ENCODE results near the gene SPINK14.

The SPINK14 gene

DNA sequence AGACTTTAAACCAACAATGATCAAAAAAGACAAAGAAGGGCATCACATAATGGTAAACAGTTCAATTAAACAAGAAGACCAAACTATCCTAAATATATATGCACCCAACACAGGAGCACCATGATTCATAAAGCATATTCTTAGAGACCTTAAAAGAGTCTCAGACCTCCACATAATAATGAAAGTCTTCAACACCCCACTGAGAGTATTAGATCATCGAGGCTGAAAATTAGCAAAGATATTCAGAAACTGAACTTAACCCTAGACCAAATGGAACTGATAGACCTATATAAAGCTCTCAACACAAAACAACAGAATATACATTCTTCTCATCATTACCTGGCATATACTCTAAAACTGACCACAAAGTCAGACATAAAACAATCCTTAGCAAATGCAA is 11.7 kb upstream of the SPINK14 start:
- Histone ChIP-seq H3K27me3 (ENCODE audit: insufficient read depth, low read depth, severe bottlenecking) (no peaks in the 10 kb centered on the region), H3K27ac (no peak overlapping the region), H3K9me3 (ENCODE audit: severe bottlenecking) (no peaks in the 10 kb centered on the region), H3K4me3 (ENCODE audit: low read depth, low read length) (no peak overlapping the region), H3K36me3 (no peaks in the 10 kb centered on the region)
- TF ChIP-seq, protein P1, sequence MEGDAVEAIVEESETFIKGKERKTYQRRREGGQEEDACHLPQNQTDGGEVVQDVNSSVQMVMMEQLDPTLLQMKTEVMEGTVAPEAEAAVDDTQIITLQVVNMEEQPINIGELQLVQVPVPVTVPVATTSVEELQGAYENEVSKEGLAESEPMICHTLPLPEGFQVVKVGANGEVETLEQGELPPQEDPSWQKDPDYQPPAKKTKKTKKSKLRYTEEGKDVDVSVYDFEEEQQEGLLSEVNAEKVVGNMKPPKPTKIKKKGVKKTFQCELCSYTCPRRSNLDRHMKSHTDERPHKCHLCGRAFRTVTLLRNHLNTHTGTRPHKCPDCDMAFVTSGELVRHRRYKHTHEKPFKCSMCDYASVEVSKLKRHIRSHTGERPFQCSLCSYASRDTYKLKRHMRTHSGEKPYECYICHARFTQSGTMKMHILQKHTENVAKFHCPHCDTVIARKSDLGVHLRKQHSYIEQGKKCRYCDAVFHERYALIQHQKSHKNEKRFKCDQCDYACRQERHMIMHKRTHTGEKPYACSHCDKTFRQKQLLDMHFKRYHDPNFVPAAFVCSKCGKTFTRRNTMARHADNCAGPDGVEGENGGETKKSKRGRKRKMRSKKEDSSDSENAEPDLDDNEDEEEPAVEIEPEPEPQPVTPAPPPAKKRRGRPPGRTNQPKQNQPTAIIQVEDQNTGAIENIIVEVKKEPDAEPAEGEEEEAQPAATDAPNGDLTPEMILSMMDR (IDR thresholded peaks at IDR 0.05; ENCODE audit: low read depth, low read length), result no peak
- no peak for DNase-seq

DNA sequence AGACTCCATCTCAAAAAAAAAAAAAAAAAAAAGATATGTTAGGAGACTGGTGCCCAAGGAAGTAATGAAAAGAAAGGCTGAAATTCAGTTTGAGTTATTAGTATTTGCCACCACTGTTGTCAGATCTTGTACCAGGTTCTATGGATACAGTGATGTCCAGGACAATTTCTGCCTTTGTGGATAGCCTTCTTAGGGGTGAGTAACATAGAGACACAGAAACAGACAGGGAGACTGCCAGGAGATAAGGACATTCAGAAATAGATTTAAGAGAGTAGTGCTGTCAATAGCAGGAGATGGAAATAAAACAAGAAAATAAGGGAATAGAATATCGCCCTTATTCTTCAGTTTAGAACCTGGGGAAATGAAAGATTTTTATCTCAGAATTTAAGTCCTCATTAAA is 6.3 kb upstream of the SPINK14 start:
- no peak for DNase-seq
- Histone ChIP-seq H3K36me3 (no peaks in the 10 kb centered on the region), H3K27ac (no peak overlapping the region), H3K27me3 (ENCODE audit: insufficient read depth, low read depth, severe bottlenecking) (no peaks in the 10 kb centered on the region), H3K4me3 (ENCODE audit: low read depth, low read length) (no peak overlapping the region), H3K9me3 (ENCODE audit: severe bottlenecking) (no peaks in the 10 kb centered on the region)
- TF ChIP-seq, protein P1 (IDR thresholded peaks at IDR 0.05; ENCODE audit: low read depth, low read length), result no peak

DNA sequence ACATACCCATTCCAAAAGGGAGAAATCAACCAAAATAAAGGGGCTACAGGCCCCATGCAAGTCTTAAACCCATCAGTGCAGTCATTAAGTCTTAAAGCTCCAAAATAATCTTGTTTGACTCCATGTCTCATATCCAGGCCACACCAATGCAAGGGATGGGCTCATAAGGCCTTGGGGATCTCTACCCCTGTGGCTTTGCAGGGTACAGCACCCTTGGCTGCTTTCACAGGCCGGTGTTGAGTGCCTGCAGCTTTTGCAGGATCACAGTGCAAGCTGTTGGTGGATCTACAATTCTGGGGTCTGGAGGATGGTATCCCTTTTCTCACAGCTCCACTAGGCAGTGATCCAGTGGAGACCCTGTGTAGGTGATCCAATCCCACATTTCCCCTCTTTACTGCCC is 5.0 kb upstream of the SPINK14 start:
- Histone ChIP-seq H3K9me3 (ENCODE audit: severe bottlenecking) (no peaks in the 10 kb centered on the region), H3K36me3 (no peaks in the 10 kb centered on the region), H3K4me3 (ENCODE audit: low read depth, low read length) (no peak overlapping the region), H3K27ac (no peak overlapping the region), H3K27me3 (ENCODE audit: insufficient read depth, low read depth, severe bottlenecking) (no peaks in the 10 kb centered on the region)
- no peak for DNase-seq
- TF ChIP-seq, protein P1 (IDR thresholded peaks at IDR 0.05; ENCODE audit: low read depth, low read length), result no peak

DNA sequence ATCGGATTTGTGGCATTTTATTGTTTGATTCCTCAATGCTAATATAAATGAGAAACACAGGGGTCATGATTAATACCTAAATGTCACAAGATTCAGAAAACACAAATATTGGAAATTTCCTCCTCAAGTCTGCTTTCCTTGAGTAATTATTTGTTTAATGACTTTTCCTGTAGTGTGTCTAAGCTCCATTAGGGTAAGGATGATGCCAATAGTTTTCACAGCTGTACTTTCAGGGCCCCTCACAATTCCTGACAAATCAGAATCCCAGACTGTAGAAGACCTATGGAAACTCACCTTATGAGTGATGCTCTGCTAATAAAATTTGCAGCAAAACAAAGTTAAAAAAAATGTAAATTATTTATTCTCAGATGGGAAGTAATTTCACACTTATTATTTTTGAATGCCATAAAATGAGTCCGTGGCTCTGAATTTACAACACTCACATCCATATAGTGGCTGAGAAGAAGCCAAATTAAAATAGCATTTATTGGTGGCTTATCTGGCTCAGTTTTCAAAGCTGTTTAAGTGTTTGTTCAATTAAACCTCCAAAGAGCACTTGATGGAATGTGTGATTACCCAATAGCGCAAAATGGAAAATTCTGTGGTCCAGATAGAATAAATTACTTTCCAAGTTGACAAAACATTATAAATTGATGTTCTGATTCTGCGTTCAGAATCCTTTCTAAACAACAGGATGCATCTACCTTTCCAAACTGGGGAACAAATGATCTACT is 1.6 kb upstream of the SPINK14 start:
- Histone ChIP-seq H3K36me3 (no peaks in the 10 kb centered on the region), H3K4me3 (ENCODE audit: low read depth, low read length) (no peak overlapping the region), H3K27ac (no peak overlapping the region), H3K9me3 (ENCODE audit: severe bottlenecking) (no peaks in the 10 kb centered on the region), H3K27me3 (ENCODE audit: insufficient read depth, low read depth, severe bottlenecking) (no peaks in the 10 kb centered on the region)
- TF ChIP-seq, protein P1 (IDR thresholded peaks at IDR 0.05; ENCODE audit: low read depth, low read length), result no peak
- no peak for DNase-seq

DNA sequence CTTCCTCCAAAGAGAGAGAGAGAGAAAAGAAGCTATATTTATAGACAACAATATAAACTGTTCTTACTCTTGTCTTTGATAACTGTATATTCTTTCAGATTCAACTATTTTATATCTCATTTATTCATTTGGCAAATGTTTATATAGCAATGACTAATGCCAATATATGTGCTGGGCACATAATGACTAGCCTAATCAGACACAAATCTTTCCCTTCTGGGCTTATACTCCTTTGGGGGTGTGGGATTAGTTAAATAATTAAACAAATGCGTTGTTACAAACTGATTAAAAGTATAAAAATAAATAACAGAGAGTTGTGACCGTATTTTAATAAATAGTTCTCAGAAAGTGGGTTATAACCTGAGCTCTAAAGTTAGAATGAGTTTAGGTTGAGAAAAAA is 4.0 kb downstream of the SPINK14 start:
- no peak for DNase-seq
- no peaks in the 10 kb centered on the region for H3K27me3 ChIP-seq (ENCODE audit: insufficient read depth, low read depth, severe bottlenecking)
- no peak overlapping the region for H3K4me3 ChIP-seq (ENCODE audit: low read depth, low read length)
- H3K9me3 ChIP-seq (ENCODE audit: severe bottlenecking), result no peaks in the 10 kb centered on the region
- no peaks in the 10 kb centered on the region for H3K36me3 ChIP-seq
- H3K27ac ChIP-seq, result no peak overlapping the region
- TF ChIP-seq, protein P1 (IDR thresholded peaks at IDR 0.05; ENCODE audit: low read depth, low read length), result no peak

DNA sequence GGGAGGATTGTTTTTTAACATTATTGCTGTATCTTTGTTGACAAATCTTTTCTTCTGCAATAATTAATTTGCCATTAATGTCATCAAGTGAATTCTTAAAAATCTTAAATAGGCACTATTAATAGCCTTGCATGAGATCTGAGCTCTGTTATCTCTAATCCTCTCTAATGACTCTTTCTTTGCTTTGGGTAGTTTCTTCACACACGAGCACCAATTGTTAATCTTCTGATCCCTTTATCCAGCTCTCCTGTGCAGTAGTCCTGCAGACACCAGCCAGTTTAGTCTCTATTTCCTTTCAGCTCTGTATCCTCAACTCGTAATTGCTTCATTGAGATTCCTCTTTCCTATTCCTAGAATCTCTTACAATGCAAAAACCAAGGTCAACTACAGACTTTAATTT is 8.1 kb downstream of the SPINK14 start:
- TF ChIP-seq, protein P1 (IDR thresholded peaks at IDR 0.05; ENCODE audit: low read depth, low read length), result no peak

More for the DNA sequence above, 8.1 kb downstream of the SPINK14 start:
- Histone ChIP-seq H3K9me3 (ENCODE audit: severe bottlenecking) (no peaks in the 10 kb centered on the region), H3K27ac (no peak overlapping the region), H3K4me3 (ENCODE audit: low read depth, low read length) (no peak overlapping the region), H3K36me3 (no peaks in the 10 kb centered on the region), H3K27me3 (ENCODE audit: insufficient read depth, low read depth, severe bottlenecking) (no peaks in the 10 kb centered on the region)
- DNase-seq, result peak; percentile 31
